ENCODE results near the gene YBEY.

YBEY gene

DNA sequence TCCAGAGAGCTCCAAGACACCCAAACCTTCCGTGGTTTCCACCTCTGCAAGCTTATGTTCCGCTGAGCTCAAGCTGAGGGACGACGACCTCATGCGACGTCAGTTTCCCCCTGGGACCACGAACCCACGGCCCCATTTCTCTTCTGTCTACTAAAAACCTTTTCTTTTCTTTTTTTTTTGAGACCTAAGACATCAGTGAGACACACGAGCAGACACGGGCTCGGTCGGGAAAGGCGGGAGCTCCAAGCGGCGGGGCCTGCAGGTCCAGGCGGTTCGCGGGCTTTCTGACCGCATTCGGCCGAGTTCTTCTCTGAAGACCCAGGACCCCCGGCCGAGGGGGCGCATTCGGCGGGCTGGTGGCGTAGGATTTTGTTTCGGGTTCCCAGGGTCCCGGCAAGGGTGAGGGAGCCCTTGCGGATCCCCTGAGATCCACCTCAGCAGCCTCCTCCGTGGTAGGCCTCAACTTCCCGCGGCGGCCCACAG is 37.1 kb downstream of the YBEY start:
- TF ChIP-seq, protein P1, sequence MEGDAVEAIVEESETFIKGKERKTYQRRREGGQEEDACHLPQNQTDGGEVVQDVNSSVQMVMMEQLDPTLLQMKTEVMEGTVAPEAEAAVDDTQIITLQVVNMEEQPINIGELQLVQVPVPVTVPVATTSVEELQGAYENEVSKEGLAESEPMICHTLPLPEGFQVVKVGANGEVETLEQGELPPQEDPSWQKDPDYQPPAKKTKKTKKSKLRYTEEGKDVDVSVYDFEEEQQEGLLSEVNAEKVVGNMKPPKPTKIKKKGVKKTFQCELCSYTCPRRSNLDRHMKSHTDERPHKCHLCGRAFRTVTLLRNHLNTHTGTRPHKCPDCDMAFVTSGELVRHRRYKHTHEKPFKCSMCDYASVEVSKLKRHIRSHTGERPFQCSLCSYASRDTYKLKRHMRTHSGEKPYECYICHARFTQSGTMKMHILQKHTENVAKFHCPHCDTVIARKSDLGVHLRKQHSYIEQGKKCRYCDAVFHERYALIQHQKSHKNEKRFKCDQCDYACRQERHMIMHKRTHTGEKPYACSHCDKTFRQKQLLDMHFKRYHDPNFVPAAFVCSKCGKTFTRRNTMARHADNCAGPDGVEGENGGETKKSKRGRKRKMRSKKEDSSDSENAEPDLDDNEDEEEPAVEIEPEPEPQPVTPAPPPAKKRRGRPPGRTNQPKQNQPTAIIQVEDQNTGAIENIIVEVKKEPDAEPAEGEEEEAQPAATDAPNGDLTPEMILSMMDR (IDR thresholded peaks at IDR 0.05; ENCODE audit: borderline replicate concordance, insufficient read depth, low read depth, low read length): no peak
- peak overlapping the region; percentile 100 for H3K4me3 ChIP-seq (ENCODE audit: low read depth, low read length)

GRCh38 chr21:46323710-46324389 is 37.7 kb downstream of the YBEY start, which contains the start of the genes C21orf58 and PCNT:
C21orf58 (minus strand) TSS chr21:46323870; CDS start chr21:46322738, 1,132 bp downstream.
PCNT (plus strand) TSS chr21:46324156; CDS start chr21:46324229, 73 bp downstream.
- H3K4me3 ChIP-seq (ENCODE audit: low read depth, low read length): peak within 1 kb of the TSS; percentile 100
- TF ChIP-seq, protein P1 (IDR thresholded peaks at IDR 0.05; ENCODE audit: borderline replicate concordance, insufficient read depth, low read depth, low read length): no peak

DNA sequence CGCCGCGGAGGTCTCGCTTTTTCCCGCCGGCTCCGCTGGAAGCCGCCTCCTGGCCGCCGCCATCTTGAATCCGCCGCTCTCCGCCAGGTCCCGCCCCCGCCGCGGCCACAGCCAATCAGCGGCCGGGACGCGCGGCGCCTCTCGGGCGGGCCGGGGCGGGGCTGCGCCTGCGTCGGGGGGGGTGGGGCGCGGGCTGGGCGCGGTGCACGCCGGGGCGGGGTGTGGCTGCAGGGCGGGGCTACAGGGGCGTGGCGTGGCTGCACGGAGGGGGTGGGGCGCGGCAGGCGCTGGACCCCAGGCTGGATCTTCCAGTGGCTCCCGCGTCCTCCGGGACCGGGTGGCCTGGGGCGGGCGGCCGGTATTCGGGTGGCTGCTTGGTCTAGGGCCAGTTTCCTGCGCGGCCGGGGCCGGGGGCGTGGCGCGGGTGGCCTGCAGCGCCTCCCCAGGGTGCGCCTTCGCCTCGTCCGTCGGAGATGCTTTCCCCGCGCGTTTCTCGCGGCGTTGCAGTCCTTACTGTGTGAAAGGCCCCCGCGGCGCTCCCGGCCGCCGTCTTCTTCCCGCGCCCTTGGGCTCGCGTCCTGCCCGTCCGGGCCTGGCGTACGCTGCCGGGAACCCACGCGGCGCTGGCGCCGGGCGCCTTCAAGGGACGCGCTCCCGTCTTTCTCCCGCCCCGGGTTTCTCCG is 38.4 kb downstream of the YBEY start:
- H3K4me3 ChIP-seq (ENCODE audit: low read depth, low read length): peak overlapping the region; percentile 100
- TF ChIP-seq, protein P1 (IDR thresholded peaks at IDR 0.05; ENCODE audit: borderline replicate concordance, insufficient read depth, low read depth, low read length): 0 out of 2 replicates have a peak, but pooled peaks have one; percentile 11

- TF ChIP-seq, protein P1 (IDR thresholded peaks at IDR 0.05; ENCODE audit: borderline replicate concordance, insufficient read depth, low read depth, low read length): peak; percentile 34; the same call in 1 of the 2 replicates
- peak overlapping the region; percentile 100 for H3K4me3 ChIP-seq (ENCODE audit: low read depth, low read length)
Observed at GRCh38 chr21:46325073-46325912, 39.2 kb downstream of the YBEY start.

DNA sequence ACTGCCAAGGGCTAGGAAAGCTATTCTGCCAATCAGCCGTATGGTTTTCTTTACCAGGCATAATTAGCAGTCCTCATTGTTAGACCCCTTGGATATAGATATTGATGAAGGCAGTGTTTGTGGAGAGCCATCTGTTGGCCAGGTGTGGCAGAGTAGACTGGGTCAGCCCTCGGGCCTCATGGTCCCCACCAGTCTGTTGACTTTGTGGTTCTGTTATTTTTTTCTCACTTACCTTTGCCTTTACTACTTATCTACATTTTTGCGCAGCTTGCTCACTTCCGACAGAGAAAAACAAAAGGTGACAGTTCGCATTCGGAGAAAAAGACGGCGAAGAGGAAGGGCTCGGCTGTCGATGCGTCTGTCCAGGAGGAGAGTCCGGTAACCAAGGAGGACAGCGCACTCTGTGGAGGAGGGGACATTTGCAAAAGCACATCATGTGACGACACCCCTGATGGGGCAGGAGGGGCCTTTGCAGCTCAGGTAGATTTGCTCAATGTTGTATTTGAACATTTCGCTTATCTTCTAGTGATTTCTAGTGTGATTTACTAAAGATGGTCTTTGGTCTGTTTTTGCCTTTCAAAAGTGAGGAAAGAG is 40.1 kb downstream of the YBEY start:
- no peak overlapping the region for H3K4me3 ChIP-seq (ENCODE audit: low read depth, low read length)
- TF ChIP-seq, protein P1 (IDR thresholded peaks at IDR 0.05; ENCODE audit: borderline replicate concordance, insufficient read depth, low read depth, low read length): no peak

GRCh38 chr21:46327711-46328110 is 41.6 kb downstream of the YBEY start:
- TF ChIP-seq, protein P1 (IDR thresholded peaks at IDR 0.05; ENCODE audit: borderline replicate concordance, insufficient read depth, low read depth, low read length): no peak
- no peak overlapping the region for H3K4me3 ChIP-seq (ENCODE audit: low read depth, low read length)

Data from GM12875 (cell line).